C1 segment of cervical spinal cord (tissue), 14 donors: Measurements from ENCODE around the gene RAB5A.
"Not testable (repeated sequence)": the region's sequence is repeated elsewhere in the genome, so short reads cannot be mapped to it uniquely, and the experiment has no call there.

Experiments used
- DNase-seq, 14 donors: peaks; one replicate each; lab custom pipeline; 2025; lab: John Stamatoyannopoulos, UW

RAB5A gene

GRCh38 chr3:20023623-20024405 is 76.9 kb downstream of the RAB5A start:
- peak in 7 of 14 donors; percentile 19 to 45 (median 37) for DNase-seq

GRCh38 chr3:20027136-20027535 is 80.2 kb downstream of the RAB5A start:
- no peak for DNase-seq

- no peak for DNase-seq
These were observed 82.0 kb downstream of the RAB5A start for GRCh38 chr3:20028905-20029331.

- DNase-seq = not testable (repeated sequence)
These were observed 85.0 kb downstream of the RAB5A start for GRCh38 chr3:20031939-20032338.
